ENCODE measurements around the gene ELF4.

DNA sequence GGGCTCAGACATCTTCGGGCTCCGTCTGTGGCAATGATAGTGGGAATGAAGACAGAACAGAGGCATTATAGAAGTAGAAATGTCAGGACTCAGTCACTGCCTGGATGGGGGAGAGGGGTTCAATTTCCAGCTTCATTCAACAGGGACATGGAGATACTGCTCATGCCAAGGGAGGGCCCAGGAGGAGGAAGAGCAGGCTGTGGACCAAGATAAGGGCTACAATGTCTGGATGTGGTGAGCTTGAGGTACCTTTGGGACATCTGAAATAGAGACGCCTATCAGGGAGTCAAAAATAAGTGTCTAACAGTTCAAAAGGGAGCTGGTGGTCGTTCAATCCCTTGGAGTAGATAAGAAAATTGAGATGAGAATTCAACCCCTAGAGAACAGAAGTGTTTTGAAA lies 34.5 kb downstream of the ELF4 start:
- TF ChIP-seq POLR2A (IDR thresholded peaks at IDR 0.05; ENCODE audit: low read length) = no peak
- TF ChIP-seq GATA1 (IDR thresholded peaks at IDR 0.05; ENCODE audit: low read depth, low read length) = no peak
